GM18858 (cell line): Measurements from ENCODE around the gene PPM1A.

ENCODE experiments used
- ATAC-seq: cut with Tn5 transposase; IDR thresholded peaks from one replicate; pipeline ENCODE4 v1.9.1; 2021; ENCODE audit not compliant: unreplicated experiment

PPM1A gene

GRCh38 chr14:60248697-60249318 is at the start of gene PPM1A:
Gene PPM1A, plus strand, starts transcription at chr14:60249221. Its CDS starts 33,483 bp downstream, at chr14:60282704.
- peak; percentile 54 for ATAC-seq

DNA sequence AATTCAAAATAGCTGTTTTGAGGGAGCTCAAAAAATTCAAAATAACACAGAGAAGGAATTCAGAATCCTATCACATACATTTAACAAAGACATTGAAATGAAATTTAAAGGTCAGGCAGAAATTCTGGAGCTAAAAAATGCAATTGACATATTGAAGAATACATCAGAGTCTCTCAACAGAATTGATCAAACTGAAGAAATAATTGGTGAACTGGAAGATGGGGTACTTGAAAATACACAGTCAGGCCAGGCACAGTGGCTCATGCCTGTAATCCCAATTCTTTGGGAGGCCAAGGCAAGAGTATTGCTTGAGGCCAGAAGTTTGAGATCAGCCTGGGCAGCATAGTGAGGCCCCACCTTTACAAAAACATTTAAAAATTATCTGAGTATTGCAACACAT is 49.7 kb upstream of the PPM1A start:
- ATAC-seq: no peak

DNA sequence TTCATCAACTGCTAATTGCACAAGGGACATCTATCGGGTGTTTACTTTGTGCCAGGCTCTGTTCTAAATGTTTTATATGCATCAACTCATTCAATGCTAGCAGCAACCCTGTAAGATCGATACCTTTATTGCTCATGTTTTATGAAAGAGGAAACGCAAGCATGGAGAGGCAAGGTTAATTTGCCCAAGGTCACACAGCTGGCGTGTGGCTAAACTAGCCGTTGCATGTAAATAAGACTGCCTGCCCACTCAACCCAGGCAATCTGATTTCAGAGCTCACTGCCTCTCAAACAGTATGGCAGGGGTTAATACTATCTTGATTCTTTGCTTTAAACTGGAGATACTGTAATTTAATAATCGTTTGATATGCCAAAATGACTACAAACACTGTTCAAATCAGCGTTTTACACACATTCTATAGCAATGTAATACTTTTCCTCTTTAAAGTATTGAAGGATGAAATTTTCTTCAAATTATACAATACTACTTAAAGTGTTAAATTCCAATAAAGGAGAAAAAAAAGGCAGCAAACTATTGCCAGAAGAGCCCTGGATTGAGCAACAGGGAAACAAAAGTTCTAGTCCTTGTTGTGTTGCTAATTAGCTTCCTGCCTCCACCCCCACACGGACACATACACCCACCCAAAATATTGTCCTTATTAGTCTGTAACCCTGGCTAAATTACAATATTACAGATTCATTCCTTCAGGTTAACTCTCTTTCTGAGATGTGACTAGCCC is 44.7 kb upstream of the PPM1A start:
- peak; percentile 68 for ATAC-seq

DNA sequence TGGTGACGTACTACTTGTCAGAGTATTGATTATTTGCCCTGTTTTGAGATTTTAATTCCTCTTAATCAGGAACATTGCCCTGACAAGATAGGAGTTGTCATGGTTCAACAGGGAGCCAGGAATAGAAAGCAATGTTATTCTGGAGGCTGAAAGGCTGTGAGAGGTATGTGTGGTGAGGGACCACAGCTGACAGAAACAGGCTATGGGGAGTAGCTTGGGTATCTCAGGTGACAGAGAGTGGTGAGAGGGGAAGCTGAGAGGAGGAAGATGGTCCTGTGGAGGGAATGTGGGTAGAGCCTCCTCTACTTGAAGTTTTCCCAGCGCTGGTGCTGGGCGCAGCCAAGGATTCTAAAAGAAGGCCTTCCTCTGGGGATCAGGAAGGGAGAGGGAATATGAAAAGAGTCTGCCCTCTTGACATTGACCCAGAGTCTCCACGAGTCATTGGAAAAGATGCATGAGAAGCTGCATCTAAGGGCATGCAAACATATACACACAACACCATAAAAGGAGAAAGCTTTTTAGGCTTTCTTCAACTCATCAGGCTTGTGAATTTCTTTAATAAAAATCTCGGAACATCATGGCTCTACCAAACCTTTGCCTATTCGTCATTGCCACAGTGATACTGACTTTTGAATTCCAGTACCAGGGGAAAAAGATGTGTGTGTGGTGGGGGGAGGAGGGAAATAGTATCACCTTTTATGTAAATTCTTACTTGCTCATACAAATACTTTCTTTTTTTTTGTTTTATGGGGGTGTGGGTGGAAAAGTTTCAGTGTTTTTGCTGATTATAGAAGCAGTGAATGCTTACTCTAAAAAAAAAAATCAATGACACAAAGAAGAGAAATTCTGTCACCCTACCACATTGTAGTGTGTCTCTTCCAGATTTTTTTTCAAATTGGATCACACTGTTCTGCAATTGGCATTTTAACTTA is 43.9 kb upstream of the PPM1A start:
- peak; percentile 43 for ATAC-seq

DNA sequence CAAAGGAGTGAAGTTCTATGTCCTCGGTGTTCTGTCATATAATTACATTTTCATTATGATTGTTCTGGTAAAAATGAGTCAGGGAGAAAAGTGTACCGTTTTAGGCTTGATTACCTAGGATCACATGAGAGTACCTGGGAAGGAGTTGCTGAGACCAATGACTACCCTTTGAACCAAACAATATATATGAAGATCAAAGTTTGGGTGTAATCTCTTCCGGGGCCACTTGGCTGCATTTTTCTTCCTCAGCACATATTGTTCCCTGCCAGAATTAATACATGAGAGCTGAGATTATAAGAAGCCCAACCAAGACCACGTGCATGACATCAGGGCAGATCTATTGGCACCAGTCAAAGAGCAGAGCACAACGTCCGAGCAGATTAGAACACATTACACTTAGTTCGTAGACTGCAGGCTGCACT is 42.8 kb upstream of the PPM1A start:
- ATAC-seq: no peak

DNA sequence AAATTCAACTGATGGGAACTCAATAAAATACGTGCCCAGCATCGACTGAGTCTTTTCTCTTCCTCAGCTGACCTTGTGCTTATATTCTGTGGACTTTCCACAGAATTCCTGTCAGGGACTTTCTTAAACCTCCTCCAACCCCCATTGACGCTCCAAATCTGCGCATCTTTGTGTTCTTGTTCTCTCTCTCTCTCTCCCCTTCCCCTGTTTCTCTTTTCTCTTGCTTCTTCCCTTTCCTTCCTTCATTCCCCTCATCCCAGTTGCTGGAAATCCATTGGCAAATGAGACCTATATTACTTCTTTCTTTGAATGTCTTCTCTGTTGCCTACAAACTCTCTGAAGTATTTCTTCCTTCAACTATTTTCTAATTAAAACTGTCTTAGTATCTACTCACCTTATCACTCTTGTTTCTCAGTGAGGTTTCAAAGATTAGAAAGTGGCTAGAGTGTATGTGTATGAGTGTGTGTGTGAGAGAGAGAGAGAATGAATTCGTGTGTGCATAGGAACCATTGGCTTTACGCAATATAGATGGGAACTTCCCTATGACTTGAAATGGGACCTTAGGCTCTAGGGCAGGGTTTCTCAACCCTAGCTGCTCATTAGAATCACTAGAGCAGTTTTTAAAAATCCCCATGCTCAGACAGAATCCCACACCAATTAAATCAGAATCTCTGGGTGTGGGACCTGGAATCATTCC is 42.0 kb upstream of the PPM1A start:
- ATAC-seq: peak; percentile 38

DNA sequence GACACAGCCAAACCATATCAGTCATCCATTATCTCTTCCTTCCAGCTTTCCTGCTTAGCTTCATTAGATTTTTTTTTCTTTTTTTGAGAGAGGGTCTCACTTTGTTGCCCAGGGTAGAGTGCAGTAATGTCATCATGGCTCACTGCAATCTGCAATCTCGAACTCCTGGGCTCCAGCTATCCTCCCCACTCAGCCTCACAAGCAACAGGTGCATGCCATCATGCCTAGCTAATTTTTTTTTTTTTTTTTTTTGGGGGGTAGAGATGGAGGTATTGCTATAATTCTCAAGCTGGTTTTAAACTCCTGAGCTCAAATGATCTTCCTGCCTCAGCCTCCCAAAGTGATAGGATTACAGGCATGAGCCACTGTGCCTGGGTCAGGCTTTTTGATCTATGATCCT is 38.3 kb upstream of the PPM1A start:
- ATAC-seq: no peak

DNA sequence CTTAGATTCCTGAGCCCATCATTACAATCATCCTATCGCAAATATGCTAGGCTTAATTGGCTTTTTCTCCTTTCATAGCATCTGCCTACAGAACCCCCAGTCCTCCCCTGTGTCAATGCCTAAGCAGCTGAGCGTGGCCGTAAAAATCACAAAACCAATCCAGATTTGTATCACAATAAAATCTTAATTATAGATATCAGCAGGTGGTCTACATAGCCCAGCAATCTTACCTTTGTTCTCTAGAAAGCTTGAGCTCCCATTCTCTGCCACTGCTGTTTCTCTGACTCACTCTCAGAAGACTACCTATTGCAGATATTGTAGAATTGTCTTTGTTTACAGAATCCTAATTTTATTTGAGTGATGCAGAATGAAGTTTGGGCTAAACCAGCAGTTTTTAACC is 37.9 kb upstream of the PPM1A start:
- ATAC-seq: no peak

- peak; percentile 90 for ATAC-seq
Measured at GRCh38 chr14:60212503-60213371, 36.3 kb upstream of the PPM1A start.

GRCh38 chr14:60214003-60214402 is 35.0 kb upstream of the PPM1A start:
- no peak for ATAC-seq

GRCh38 chr14:60214415-60215126 is 34.5 kb upstream of the PPM1A start:
- ATAC-seq: no peak

DNA sequence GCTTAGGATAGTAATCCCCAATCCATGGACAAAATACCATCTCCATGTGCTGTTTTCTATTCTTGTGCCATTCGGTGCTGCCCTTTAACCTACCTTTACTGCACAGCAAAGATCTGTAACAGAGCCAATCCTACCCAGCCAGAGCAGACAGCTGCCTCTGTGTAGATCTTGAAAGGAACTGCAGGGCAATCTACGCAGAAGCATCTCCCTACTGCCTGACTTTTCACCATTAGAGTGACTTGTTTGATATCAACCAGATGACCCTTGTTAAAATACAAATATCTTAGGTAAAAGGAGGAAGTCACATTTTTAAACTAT is 33.9 kb upstream of the PPM1A start:
- ATAC-seq: no peak

GRCh38 chr14:60215520-60216420 is 33.3 kb upstream of the PPM1A start:
- ATAC-seq: no peak

GRCh38 chr14:60217713-60218112 is 31.3 kb upstream of the PPM1A start:
- no peak for ATAC-seq

DNA sequence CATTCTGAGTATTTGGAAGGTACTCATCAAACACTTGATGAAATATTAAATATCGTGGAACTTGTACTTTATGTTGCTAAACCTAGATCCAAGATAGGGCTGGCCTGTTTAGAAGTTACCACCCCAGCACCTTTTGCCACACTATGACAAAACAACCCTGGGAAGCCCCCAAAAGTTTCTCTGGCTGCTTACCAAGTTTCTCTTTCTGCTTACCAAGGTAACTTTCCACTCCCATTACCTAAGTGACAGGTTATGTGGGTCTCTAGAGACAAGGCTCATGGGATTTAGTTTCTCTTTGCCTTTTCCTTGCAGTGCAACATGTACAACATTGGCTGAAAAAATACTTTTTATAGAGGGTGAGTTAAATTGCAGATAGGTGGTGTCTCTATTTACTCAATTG is 28.9 kb upstream of the PPM1A start:
- peak; percentile 62 for ATAC-seq

GRCh38 chr14:60220917-60221316 is 28.1 kb upstream of the PPM1A start:
- no peak for ATAC-seq

GRCh38 chr14:60221457-60221856 is 27.6 kb upstream of the PPM1A start:
- no peak for ATAC-seq

DNA sequence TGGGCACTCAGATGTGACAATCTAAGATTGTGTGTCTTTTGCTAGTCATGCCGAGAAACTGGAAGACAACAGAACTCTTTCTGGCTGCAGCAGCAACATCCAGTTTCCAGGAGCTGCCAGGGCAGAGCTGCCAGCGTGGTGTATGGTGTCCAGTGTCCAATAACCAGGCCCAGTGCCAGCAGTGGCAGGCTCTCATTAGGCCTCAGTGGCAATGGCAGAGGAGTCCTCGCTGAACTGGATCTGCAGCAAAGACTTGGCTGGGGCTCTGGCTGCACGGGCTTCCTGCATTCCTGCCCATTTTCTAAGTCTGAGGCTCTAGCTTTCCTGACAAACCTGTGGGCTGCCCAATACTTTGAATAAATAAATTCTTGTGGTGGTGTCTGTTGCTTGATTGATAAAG is 26.2 kb upstream of the PPM1A start:
- no peak for ATAC-seq

GRCh38 chr14:60225265-60225664 is 23.8 kb upstream of the PPM1A start:
- no peak for ATAC-seq
